IPS-11a (cell line): ENCODE data around the gene TK2.

Experiments
- H3K4me3 ChIP-seq: one replicate; pipeline ENCODE4 v1.5.1; 2013; ENCODE audit warnings: low read depth, low read length, control low read depth

TK2 gene

GRCh38 chr16:66547101-66547989 is 2.6 kb downstream of the TK2 start:
- no peak overlapping the region for H3K4me3 ChIP-seq

DNA sequence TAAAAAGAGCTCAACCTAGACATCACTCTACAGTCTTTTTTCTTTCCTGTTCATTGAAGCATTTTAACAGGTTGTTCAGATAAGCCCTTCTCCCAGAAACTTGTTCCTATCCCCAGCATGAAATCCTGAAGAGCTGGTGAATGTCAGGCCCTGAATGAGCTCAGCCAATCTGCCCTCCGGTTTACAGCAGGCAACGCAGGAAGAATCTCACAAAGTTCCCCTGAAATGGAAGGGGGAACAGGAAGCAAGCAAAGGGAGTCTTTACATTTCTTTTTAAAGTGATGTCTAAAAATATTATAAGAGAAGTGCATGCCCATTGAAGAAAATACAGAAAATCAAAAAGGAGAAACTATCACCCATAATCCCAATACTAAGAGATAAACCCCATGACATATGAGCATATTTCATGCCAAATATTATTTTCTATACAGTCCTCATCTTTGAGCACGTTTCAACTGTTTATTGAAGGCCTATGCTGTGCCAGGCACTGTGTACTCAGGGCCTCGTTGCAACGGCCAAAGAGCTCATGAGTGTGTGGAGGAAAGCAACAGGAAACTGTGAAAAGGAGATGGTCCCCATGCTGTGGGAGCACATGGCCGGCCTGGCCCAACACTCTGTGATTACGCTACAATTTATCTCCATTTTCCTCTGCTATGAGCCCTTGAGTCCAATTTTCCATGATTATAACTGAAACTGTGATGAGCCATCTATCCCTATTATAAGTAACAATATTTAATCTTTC is 5.7 kb downstream of the TK2 start:
- H3K4me3 ChIP-seq = no peak overlapping the region

GRCh38 chr16:66543541-66543940 is 6.4 kb downstream of the TK2 start:
- H3K4me3 ChIP-seq = no peak overlapping the region

GRCh38 chr16:66542396-66542795 is 7.5 kb downstream of the TK2 start:
- H3K4me3 ChIP-seq = no peak overlapping the region

- no peak overlapping the region for H3K4me3 ChIP-seq
These were observed 8.2 kb downstream of the TK2 start for GRCh38 chr16:66541388-66542355.

DNA sequence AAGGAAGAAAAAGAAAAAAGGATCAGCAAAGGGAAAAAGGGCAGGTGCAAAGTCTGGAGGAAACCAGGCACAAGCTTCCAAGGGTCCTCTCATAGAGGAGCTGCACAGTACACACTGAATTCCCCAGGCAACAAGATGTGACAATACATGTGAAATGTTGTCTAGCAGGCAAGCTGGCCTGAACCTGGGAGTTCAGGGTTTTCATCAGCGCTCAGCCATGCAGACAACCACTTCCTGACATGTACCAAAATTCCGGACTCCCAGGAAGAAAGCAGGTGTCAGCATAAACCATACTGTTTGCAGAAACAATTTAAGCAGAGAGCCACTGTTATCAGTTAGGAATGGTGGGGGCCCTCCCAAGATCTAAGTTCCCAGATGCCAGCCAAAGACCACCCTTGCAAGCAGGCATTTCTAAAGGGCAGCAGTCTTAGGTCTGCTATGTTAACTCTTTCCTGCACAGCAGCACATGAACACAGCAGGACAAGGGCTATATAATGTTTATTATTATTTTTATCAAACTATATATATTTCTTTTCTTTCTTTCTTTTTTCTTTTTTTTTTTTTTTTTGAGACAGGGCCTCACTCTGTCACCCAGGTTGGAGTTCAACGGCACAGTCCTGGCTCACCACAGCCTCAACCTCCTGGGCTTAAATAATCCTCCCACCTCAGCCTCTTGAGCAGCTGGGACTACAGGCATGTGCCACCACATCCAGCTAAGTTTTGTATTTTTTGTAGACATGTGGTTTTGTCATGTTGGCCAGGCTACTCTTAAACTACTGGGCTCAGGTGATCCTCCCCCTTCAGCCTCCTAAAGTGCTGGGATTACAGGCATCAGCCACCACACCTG is 10.1 kb downstream of the TK2 start:
- no peak overlapping the region for H3K4me3 ChIP-seq

DNA sequence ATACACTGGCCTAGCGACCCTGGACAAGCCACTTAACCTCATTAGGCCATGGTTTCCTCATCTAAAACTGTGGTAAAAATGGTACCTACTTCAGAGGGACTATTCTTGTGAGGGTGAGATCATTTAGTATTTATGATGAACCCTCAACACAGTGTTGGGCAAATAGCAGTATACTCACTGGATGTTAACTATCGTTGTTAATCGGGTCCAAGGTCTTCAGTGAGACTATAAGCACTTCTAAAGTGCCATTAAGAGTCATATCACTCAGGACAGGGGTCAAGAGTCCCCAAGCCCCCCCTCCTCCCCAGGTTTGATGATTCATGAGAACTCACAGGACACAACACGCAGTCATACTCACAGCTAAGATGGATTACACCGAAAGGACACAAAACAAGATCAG is 11.0 kb downstream of the TK2 start:
- no peak overlapping the region for H3K4me3 ChIP-seq

DNA sequence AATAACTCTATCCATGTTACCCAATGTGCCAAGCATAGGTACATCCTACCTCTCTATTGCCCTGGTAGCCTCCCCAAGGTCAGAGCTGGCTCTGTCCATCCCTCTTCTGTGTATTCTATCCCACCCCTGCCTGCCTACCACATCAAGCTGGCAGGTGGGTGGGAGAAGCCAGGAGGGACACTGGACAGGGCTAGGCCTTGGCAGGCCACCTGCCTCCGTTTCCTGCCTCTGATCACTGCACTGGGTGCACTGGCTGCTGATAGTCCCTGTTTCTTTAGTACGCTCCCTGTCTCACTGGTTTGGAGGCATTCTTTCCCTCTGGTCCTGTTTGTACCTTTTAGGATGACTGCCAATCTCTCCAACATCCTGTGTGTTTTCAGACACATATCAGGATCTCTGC is 12.7 kb downstream of the TK2 start:
- H3K4me3 ChIP-seq = no peak overlapping the region

DNA sequence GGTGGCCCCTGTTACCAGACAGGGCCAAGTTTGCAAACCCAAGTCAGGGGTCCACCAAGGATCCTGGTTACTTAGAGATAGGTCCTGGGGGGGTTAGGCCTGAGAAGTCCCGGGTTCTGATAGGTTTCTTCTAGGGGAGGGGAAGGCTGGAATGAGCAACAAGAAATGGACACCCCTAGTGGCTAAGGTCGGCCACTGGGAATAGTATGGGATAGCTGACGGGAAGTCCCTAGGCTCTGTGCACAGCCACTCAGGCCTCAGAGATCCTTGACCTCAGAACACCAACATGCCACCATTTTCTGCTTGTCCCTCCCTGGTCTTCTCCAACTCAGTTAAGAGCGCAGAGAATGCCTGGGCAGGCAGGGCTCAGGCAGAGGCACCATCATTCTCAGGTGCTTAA is 13.4 kb downstream of the TK2 start:
- H3K4me3 ChIP-seq = no peak overlapping the region

DNA sequence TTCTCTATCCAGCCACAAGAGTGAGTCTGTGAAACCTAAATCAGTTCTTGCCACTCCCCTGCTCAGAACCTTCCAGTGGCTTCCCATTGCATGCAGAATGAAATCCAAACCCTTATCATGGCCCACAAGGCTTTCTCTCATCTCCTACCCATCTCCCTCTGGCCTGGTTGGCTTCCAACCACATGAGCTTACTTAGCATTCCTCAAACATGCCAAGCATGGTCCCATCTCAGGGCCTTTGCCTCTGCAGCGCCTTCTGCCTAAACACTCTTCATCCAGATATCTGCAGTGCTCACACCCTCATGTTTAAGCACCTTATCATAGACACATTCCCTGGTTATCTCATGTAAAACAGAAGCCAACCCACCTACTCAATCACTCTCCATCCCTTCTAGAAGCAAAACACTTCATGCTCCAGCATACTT is 15.5 kb downstream of the TK2 start:
- no peak overlapping the region for H3K4me3 ChIP-seq

DNA sequence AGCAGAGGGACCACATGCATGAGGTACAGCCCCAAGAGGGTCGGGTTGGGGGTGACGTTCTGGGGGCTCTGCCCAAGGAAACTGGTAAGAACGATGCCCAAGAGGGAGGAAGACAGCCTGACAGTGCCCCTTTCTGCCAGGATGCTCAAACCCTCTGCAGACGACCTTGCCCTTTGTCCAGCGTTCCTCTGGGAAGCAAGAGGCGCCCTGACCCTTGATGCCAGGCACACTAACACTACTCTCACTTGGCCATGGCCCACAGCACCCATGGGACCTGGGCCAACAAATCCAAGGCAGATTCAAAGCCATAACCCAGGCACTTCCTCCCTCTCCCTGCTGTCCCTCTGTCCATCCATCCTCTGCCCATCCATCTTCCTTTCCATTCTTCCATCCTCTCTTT is 20.4 kb downstream of the TK2 start:
- H3K4me3 ChIP-seq = no peak overlapping the region

GRCh38 chr16:66528294-66528693 is 21.6 kb downstream of the TK2 start:
- H3K4me3 ChIP-seq = no peak overlapping the region

DNA sequence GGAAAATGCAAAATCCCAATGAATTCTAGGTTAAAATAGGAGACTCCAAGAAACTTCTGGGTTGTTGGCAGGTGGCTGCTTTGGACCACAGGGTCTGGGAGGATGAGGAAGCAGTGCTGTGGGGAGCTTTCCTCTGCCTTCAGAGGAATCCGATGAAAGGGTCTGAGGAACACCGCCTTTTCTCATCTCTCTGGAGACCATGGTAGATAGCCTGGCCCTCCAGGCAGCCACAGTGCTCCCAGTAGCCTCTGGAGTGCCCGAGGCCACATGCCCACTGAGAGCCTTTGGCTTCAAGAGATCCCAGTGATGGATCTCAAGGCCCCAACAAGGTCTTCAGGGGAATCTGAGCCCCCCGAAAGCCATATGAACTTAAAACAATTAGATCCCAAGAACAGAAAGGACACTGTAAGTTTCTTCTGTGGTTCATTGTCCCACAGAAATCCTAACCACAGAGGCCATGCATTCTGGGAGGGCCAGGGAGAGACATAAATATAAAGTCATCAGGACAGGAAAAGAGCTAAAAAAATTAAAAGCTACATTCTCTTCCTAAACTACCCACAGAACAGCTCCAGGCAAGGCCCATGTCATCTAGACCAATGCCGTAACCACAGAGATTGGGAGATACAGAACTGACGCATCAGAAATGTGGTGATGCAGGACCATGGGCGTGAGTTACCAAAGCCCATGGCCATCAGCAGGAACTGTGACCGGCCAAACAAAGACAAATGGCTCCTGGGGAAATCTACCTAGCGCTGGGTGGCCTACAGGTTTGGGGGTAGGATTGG is 24.3 kb downstream of the TK2 start:
- H3K4me3 ChIP-seq = no peak overlapping the region

GRCh38 chr16:66524601-66525164 is 25.2 kb downstream of the TK2 start:
- no peak overlapping the region for H3K4me3 ChIP-seq

DNA sequence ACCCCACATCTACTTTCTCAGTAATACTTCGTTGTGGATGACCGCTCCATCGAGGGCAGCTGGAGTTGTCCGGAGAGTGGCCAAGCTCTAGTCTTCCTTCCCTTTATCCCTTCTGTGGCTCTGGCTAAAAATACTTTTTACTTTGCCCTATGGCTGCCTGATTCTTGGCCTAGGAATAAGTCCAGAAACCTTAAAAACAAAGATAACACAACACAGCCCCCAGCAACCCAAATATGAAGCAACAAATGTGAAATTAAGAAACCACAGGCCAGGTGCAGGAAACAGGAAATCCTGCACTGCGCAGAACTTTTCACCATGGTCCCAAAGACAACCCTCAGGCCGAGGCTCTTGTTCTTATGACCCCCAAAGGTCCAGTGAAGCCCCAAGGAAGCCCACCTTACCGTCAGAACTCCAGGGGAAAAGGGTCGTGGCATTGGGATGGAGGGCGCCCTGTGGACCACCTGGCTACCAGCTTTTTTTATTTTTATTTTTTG is 26.0 kb downstream of the TK2 start:
- no peak overlapping the region for H3K4me3 ChIP-seq

- no peak overlapping the region for H3K4me3 ChIP-seq
These were observed 26.9 kb downstream of the TK2 start for GRCh38 chr16:66522816-66523590.

- no peak overlapping the region for H3K4me3 ChIP-seq
These were observed 27.8 kb downstream of the TK2 start for GRCh38 chr16:66521951-66522771.
